Karpas-422 (cell line): ENCODE measurements around the gene DNLZ. TPM values are rescaled to one million over a fixed set of nuclear protein-coding genes. Genes with fewer than 3 reads are reported as not detected.

Experiments used
- DNase-seq: peaks from one replicate; pipeline ENCODE4 v3.0.0-alpha.2; 2015
- H2AFZ ChIP-seq: fragments of 200-600 bp; sonication (generic); 2 replicates; pipeline ENCODE4 v1.6.1; 2014; ENCODE audit warnings: antibody characterized with exemption, low read length, mixed read lengths
- H3K27ac ChIP-seq: fragments of 200-600 bp; sonication (generic); 2 replicates; pipeline ENCODE4 v1.5.1; 2014; ENCODE audit warnings: mild to moderate bottlenecking, low read length, moderate library complexity
- H3K27me3 ChIP-seq: fragments of 200-600 bp; sonication (generic); 2 replicates; pipeline ENCODE4 v1.6.1; 2014; ENCODE audit warnings: low read length, mixed read lengths
- H3K36me3 ChIP-seq: fragments of 200-600 bp; sonication (generic); 2 replicates; pipeline ENCODE4 v1.6.1; 2014; ENCODE audit warnings: low read length, mixed read lengths; ENCODE audit not compliant: insufficient read depth
- H3K4me1 ChIP-seq: fragments of 200-600 bp; sonication (generic); 2 replicates; pipeline ENCODE4 v1.6.1; 2014; ENCODE audit warnings: mild to moderate bottlenecking, low read length, mixed read lengths
- H3K4me2 ChIP-seq: fragments of 200-600 bp; sonication (generic); 2 replicates; pipeline ENCODE4 v1.6.1; 2014; ENCODE audit warnings: low read length, low read depth, mild to moderate bottlenecking; ENCODE audit not compliant: poor library complexity, severe bottlenecking
- H3K4me3 ChIP-seq: fragments of 200-600 bp; sonication (generic); 2 replicates; pipeline ENCODE4 v1.5.1; 2014; ENCODE audit warnings: mild to moderate bottlenecking, antibody characterized with exemption, low read length, mixed read lengths
- H3K79me2 ChIP-seq: fragments of 200-600 bp; sonication (generic); 2 replicates; pipeline ENCODE4 v1.6.1; 2014; ENCODE audit warnings: mild to moderate bottlenecking, low read length, mixed read lengths
- H3K9ac ChIP-seq: fragments of 200-600 bp; sonication (generic); 2 replicates; pipeline ENCODE4 v1.6.0; 2014; ENCODE audit warnings: low read length
- H3K9me2 ChIP-seq: fragments of 200-600 bp; sonication (generic), shearing (Covaris generic); replicated peaks from 2 replicates; pipeline ENCODE4 v1.6.0; 2014; ENCODE audit warnings: mild to moderate bottlenecking, low read length, moderate library complexity; ENCODE audit not compliant: insufficient read depth
- H3K9me3 ChIP-seq: fragments of 300-700, 200-600 bp; sonication (generic); 2 replicates; pipeline ENCODE4 v1.6.1; 2014; ENCODE audit warnings: low read length, mixed read lengths
- H4K20me1 ChIP-seq: fragments of 200-600 bp; sonication (generic); 2 replicates; pipeline ENCODE4 v1.6.1; 2014; ENCODE audit warnings: mild to moderate bottlenecking, antibody characterized with exemption, low read length, low read depth; ENCODE audit not compliant: insufficient read depth
- total RNA-seq: library from RNA; depleted of rRNA; stranded (reverse); fragments of >200 nt; shearing (Covaris generic); gene quantifications from 2 replicates; pipeline ENCODE4 v1.2.3, GENCODE V29; 2014; ENCODE audit warnings: low replicate concordance

The DNLZ gene
- total RNA-seq, 1 experiment from 2014 or later: 40.1 TPM

DNA sequence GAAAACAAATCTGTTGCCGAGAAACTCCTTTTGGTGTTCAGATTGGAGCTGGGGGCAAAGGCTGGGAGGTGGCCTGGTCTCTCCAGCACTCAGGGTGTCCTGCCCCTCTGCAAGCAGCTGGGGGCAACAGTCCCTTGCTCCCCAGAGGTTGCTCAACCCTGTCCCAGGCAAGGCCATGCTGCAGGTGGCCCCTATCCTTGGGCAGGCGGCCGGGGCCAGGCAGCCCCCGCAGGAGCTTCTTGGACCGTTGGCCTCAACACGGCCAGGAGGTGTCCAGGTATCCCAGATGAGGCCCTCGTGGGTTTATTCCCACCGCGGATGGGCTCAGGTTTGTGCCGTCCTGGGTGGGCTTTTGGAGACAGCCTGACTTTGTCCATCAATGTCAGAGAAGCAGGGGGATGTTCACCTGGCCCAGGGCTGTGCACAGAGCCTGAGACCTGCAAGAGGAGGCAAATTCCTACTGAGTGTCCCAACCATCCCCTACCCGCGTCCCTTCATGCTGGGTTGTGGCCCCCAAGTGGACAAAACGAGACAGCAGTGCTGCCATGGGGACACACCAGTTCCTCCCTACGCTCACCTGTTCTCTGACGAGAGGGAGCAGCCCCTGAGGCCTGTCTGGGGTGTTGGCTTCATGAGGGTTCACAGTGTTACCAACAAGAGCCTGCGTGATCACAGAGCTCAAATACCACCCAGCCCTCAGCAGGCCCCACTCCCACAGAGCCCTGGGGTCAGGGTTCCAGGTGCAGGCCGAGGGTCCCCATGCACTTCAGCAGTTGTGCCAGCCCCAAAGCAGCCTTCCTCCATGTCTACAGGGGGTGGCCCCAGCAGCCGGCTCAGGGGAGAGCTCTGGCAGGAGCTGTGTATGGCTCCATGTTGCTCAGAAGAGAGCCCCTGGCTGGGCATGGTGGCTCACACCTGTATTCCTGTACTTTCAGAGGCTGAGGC is 50.2 kb downstream of the DNLZ start:
- DNase-seq: peak; percentile 78
- no peak overlapping the region for H3K4me3 ChIP-seq
- peaks cover 8% of the 10 kb centered on the region for H3K9me3 ChIP-seq
- H3K9ac ChIP-seq: peak overlapping the region; percentile 54
- no peaks in the 10 kb centered on the region; the same call in 1 of the 2 replicates for H3K36me3 ChIP-seq
- H3K4me1 ChIP-seq: peaks cover 75% of the 10 kb centered on the region
- no peaks in the 10 kb centered on the region for H3K9me2 ChIP-seq
- peak overlapping the region; percentile 67 for H3K4me2 ChIP-seq
- H3K27ac ChIP-seq: peak overlapping the region; percentile 79
- H3K79me2 ChIP-seq: no peaks in the 10 kb centered on the region
- no peaks in the 10 kb centered on the region for H3K27me3 ChIP-seq
- no peaks in the 10 kb centered on the region for H4K20me1 ChIP-seq
- peak overlapping the region; percentile 21; the same call in 1 of the 2 replicates for H2AFZ ChIP-seq

DNA sequence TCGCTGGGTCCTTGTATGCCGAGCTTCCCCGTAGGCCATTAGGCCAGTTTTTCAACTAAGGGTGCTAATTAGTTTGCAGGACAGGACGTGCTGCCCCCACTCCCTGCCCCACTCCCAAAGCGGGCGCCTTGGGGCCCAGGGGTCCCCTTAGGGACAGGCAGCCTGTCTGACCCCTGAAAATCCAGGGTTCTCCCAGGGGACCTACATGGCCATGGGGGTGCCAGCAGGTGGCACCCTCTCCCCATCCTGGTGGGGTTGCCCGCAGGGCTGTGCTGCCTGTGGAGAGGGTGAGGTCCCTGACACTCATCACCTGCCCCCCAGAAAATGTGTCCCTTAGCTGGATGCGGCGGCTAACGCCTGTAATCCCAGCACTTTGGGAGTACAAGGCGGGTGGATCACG is 51.1 kb downstream of the DNLZ start:
- H3K27ac ChIP-seq: peak overlapping the region; percentile 79
- H2AFZ ChIP-seq: no peak overlapping the region
- H3K36me3 ChIP-seq: no peaks in the 10 kb centered on the region; the same call in 1 of the 2 replicates
- peak overlapping the region; percentile 54 for H3K9ac ChIP-seq
- H3K79me2 ChIP-seq: no peaks in the 10 kb centered on the region
- H3K9me2 ChIP-seq: no peaks in the 10 kb centered on the region
- peak; percentile 90 for DNase-seq
- H3K4me1 ChIP-seq: peaks cover 66% of the 10 kb centered on the region
- H3K4me2 ChIP-seq: peak overlapping the region; percentile 67
- peaks cover 8% of the 10 kb centered on the region for H3K9me3 ChIP-seq
- H3K4me3 ChIP-seq: peak overlapping the region; percentile 22; the same call in 1 of the 2 replicates
- no peaks in the 10 kb centered on the region for H3K27me3 ChIP-seq
- no peaks in the 10 kb centered on the region for H4K20me1 ChIP-seq

DNA sequence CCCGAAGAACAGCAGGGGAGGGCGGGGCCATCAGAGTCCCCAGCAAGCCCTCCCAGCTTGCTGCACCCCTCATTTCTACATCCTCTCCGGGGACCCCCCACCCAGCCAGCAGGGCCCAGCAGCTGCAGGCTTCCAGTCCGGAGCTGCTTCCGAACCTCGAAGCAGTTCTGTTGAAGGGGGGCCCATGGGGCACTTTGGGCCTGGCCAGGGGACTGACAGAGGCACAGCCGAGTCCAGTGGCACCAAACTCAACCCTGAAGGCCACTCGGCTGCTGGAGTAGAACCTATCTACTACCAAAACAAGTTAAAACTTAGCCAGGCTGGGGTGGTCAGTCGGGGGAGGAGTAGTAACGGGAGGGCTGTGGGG is 51.6 kb downstream of the DNLZ start:
- peak overlapping the region; percentile 79; the same call in 1 of the 2 replicates for H3K27ac ChIP-seq
- peaks cover 8% of the 10 kb centered on the region for H3K9me3 ChIP-seq
- peak overlapping the region; percentile 67 for H3K4me2 ChIP-seq
- H3K27me3 ChIP-seq: no peaks in the 10 kb centered on the region
- H3K4me3 ChIP-seq: peak overlapping the region; percentile 22; the same call in 1 of the 2 replicates
- peak overlapping the region; percentile 46 for H3K9ac ChIP-seq
- H2AFZ ChIP-seq: no peak overlapping the region
- H3K36me3 ChIP-seq: no peaks in the 10 kb centered on the region; the same call in 1 of the 2 replicates
- no peaks in the 10 kb centered on the region for H3K79me2 ChIP-seq
- H3K9me2 ChIP-seq: no peaks in the 10 kb centered on the region
- no peak for DNase-seq
- no peaks in the 10 kb centered on the region for H4K20me1 ChIP-seq
- peaks cover 64% of the 10 kb centered on the region for H3K4me1 ChIP-seq

GRCh38 chr9:136311051-136312008 is 52.2 kb downstream of the DNLZ start:
- peak overlapping the region; percentile 46 for H3K9ac ChIP-seq
- peak overlapping the region; percentile 67 for H3K4me2 ChIP-seq
- DNase-seq: peak; percentile 83
- H3K4me3 ChIP-seq: peak overlapping the region; percentile 22; the same call in 1 of the 2 replicates
- H3K4me1 ChIP-seq: peaks cover 64% of the 10 kb centered on the region
- H3K9me3 ChIP-seq: peaks cover 8% of the 10 kb centered on the region
- H3K9me2 ChIP-seq: no peaks in the 10 kb centered on the region
- no peaks in the 10 kb centered on the region for H4K20me1 ChIP-seq
- no peak overlapping the region for H2AFZ ChIP-seq
- H3K27me3 ChIP-seq: no peaks in the 10 kb centered on the region
- no peaks in the 10 kb centered on the region; the same call in 1 of the 2 replicates for H3K36me3 ChIP-seq
- no peaks in the 10 kb centered on the region for H3K79me2 ChIP-seq
- peak overlapping the region; percentile 79; the same call in 1 of the 2 replicates for H3K27ac ChIP-seq

GRCh38 chr9:136310273-136311030 is 53.1 kb downstream of the DNLZ start:
- Histone ChIP-seq H3K4me3 (no peak overlapping the region), H3K9ac (peak overlapping the region; percentile 4; the same call in 1 of the 2 replicates), H3K36me3 (no peaks in the 10 kb centered on the region; the same call in 1 of the 2 replicates), H3K27me3 (no peaks in the 10 kb centered on the region), H3K4me2 (peak overlapping the region; percentile 67), H3K79me2 (no peaks in the 10 kb centered on the region), H3K9me2 (no peaks in the 10 kb centered on the region), H2AFZ (no peak overlapping the region), H3K27ac (no peak overlapping the region), H3K9me3 (peaks cover 8% of the 10 kb centered on the region), H4K20me1 (no peaks in the 10 kb centered on the region), H3K4me1 (peaks cover 70% of the 10 kb centered on the region)
- peak; percentile 63 for DNase-seq

DNA sequence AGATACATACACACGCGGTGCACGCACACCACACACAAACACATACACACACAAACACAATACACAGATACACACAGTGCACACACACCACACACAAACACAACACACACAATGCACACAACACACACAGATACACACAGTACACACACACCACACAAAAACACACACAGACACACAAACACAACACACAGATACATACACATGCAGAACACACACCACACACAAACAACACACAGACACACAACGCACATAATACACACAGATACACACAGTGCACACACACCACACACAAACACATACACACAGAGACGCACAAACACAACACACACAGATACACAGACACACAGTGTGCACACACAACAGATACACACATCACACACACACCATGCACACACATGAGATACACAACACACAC is 53.7 kb downstream of the DNLZ start:
- no peaks in the 10 kb centered on the region for H4K20me1 ChIP-seq
- no peak for DNase-seq
- H3K4me3 ChIP-seq: no peak overlapping the region
- peaks cover 4% of the 10 kb centered on the region; the same call in 1 of the 2 replicates for H3K9me3 ChIP-seq
- H3K79me2 ChIP-seq: no peaks in the 10 kb centered on the region
- H3K27me3 ChIP-seq: no peaks in the 10 kb centered on the region
- H2AFZ ChIP-seq: no peak overlapping the region
- H3K36me3 ChIP-seq: no peaks in the 10 kb centered on the region; the same call in 1 of the 2 replicates
- H3K9me2 ChIP-seq: no peaks in the 10 kb centered on the region
- H3K4me2 ChIP-seq: no peak overlapping the region
- H3K27ac ChIP-seq: no peak overlapping the region
- peaks cover 70% of the 10 kb centered on the region for H3K4me1 ChIP-seq
- H3K9ac ChIP-seq: no peak overlapping the region
